ENCODE measurements around the gene GLIS1.

DNA sequence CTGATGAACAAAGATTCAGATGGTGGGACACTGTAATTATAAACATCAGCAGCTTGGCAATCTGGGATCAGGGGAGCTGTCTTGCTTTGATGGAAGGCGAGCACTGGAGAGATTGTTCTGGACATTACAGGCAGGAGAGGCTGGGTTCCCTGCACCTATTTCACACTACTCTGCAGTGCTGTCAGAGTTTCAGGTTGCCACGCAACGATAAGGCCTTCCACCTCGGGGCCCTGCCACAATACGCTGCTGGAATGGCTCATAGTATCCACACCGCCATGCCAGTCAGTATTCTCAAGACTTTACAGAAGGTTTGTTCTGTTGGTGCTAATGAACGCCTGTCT lies 96.8 kb downstream of the GLIS1 start:
- no peak for TF ChIP-seq EZH2 (IDR thresholded peaks at IDR 0.05; ENCODE audit: insufficient read depth, low read length)
- TF ChIP-seq, protein P1, sequence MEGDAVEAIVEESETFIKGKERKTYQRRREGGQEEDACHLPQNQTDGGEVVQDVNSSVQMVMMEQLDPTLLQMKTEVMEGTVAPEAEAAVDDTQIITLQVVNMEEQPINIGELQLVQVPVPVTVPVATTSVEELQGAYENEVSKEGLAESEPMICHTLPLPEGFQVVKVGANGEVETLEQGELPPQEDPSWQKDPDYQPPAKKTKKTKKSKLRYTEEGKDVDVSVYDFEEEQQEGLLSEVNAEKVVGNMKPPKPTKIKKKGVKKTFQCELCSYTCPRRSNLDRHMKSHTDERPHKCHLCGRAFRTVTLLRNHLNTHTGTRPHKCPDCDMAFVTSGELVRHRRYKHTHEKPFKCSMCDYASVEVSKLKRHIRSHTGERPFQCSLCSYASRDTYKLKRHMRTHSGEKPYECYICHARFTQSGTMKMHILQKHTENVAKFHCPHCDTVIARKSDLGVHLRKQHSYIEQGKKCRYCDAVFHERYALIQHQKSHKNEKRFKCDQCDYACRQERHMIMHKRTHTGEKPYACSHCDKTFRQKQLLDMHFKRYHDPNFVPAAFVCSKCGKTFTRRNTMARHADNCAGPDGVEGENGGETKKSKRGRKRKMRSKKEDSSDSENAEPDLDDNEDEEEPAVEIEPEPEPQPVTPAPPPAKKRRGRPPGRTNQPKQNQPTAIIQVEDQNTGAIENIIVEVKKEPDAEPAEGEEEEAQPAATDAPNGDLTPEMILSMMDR (IDR thresholded peaks at IDR 0.05; ENCODE audit: insufficient read depth, low read depth, low read length), result no peak
